HG02623 (cell line): ENCODE measurements around the gene CSE1L.
"Not testable (repeated sequence)": the region's sequence is repeated elsewhere in the genome, so short reads cannot be mapped to it uniquely, and the experiment has no call there.

Experiments
- ATAC-seq: cut with Tn5 transposase; IDR thresholded peaks from one replicate; pipeline ENCODE4 v1.9.1; 2021; ENCODE audit warnings: moderate library complexity; ENCODE audit not compliant: unreplicated experiment

CSE1L gene

GRCh38 chr20:49046087-49046900 is at the start of gene CSE1L:
Gene CSE1L, plus strand, starts transcription at chr20:49046312. Its CDS starts 12,152 bp downstream, at chr20:49058464.
- ATAC-seq: peak; percentile 92

DNA sequence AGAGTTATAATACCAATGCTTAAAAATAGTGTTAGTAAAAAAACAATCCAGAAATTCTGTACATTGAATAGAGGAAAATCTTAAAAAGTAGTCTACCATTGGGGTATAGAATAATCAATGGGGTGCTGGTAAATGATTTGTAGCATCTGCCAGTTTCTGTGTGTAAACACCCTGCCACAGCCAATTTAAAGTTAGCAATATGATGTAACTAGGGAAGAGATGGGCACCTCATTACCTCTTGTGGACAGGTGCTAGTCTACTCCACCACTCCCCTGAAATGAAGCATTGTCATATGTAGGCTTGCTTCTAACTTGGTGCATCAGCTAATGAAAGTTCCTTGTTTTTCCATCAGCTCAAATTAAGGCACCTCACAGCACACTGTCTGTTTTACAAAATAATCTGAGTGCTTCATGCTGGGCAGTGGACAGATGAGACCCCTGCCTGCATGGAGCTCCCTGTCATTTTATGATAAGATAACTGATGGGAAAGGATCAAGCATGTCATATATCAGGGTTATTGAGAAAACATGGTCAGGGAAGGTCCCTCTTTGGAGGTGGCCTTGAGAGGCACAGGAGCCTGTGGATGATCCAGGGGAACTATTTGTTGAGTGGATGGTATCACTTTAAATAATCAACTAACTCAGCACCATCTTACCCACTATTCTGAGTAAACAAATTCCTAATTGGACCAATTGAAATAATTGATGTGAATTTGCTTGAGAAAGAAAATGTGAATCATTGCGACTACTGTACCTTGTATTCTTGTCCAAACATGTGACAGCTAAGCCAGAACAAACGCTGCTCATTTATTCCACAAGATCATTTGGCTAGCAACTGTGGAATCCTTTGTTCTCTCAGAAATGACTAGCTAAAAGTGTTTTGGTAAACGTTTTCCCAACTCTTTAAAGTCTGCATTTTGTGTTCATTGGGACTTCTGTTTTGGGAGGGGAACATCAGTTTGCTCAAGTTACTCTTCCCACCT is 45.9 kb upstream of the CSE1L start:
- no peak for ATAC-seq

DNA sequence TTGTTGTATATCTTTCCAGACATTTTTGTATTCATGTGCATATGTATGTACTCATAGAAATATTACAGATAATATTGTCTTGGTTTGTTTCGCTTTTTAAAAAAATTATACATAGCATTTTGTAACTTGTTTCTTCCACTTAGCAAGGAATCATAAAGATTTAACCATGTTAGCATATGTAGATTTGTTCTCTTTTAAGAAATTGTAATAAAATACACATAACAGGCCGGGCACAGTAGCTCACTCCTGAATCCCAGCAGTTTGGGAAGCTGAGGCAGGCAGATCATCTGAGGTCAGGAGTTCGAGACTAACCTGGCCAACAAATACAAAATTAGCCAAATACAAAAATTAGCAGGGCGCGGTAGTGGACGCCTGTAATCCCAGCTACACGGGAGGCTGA is 44.4 kb upstream of the CSE1L start:
- no peak for ATAC-seq

DNA sequence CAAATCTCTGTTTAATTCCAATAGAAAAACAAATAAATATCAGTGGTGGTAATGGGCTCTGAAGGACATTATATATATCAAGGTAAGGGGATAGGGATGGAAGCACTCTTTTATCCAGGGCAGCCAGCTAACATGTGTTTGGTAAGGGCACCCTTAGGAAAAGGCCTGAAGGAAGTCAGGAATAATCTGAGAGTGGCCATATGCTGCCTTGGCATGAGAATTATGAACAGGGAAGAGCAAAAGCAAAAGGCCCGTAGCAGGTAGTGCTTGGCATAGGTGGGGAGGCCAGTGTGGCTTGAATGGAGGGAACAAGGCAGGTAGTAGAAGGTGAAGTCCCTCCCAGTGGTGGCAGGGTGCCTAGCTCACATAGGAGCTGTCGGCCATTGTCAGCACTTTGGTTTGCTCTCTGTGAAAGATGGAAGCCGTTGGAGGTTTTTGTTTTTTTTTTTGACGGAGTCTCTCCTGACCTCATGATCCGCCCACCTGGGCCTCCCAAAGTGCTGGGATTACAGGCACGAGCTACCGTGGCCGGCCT is 39.6 kb upstream of the CSE1L start:
- no peak for ATAC-seq

- ATAC-seq: no peak
These were observed 36.0 kb upstream of the CSE1L start for GRCh38 chr20:49009899-49010631.

DNA sequence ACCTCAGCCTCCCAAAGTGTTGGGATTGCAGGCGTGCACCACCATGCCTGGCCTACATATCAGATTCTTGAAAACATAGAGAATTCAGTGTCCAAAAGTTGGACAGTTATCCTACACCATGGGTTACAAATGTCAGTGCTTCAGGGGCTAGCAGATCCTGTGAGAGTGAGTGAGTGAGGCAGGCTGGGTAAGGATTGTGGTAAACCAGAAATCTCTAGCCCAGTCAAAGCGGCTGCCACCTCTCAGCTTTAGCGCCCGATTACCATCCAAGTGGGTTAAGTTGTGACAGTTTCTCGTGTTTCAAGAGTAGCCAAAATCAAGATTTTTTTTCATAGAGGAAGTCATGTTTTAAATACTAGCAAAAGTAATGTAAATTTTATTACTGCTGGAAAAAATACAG is 21.9 kb upstream of the CSE1L start:
- no peak for ATAC-seq

- ATAC-seq: not testable (repeated sequence)
These were observed 17.9 kb upstream of the CSE1L start for GRCh38 chr20:49028177-49028576.

DNA sequence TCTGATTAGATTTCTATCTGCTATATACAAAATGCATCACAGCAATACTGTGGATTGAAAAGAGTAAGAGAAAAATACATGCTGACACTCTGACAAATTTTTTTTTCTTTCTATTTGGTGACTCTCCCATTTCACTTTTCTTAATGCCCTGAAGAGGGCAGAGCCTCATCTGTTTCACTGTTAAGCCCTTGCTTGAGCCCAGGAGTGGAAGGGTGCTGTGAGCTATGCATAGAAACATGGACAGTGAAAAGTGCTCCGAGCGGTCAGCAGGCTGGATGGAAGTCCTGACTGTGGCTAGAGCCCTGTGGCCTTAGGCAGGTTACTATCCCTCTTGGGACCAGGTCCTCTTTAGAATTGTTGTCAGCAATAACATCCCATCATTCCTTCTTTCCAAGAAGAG is 17.4 kb upstream of the CSE1L start:
- no peak for ATAC-seq

- no peak for ATAC-seq
These were observed 16.9 kb upstream of the CSE1L start for GRCh38 chr20:49029203-49029602.

- ATAC-seq: no peak
These were observed 15.0 kb upstream of the CSE1L start for GRCh38 chr20:49030954-49031619.

DNA sequence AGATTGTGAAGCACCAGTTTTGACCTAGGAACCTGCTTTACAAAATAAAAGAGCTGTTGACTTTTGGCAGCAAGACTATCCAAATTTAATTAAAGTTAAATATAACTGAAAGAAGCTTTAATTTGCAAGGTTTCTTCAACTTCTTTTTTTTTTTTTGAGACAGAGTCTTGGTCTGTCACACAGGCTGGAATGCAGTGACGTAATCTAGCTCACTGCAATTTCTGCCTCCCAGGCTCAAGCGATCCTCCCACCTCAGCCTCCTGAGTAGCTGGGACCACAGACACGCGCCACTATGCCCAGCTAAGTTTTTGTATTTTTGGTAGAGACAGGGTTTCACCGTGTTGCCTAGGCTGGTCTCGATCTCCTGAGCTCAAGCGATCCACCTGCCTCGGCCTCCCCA is 13.7 kb upstream of the CSE1L start:
- no peak for ATAC-seq

GRCh38 chr20:49034070-49034732 is 11.9 kb upstream of the CSE1L start:
- no peak for ATAC-seq

GRCh38 chr20:49037962-49038387 is 8.1 kb upstream of the CSE1L start:
- ATAC-seq: no peak

DNA sequence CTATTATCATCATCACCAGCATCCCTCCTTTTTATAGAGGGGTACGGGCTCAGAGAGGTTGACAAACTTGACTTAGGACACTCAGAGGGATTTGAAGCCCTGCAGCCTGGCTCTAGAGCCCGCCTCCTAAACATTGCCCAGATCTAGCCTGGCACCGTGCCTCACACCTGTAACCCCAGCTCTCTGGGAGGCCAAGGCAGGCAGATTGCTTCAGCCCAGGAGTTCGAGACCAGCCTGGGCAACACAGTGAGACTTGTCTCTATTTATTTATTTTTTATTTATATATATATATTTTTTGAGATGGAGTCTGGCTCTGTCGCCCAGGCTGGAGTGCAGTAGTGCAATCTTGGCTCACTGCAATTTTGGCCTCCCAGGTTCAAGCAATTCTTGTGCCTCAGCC is 6.3 kb upstream of the CSE1L start:
- no peak for ATAC-seq

DNA sequence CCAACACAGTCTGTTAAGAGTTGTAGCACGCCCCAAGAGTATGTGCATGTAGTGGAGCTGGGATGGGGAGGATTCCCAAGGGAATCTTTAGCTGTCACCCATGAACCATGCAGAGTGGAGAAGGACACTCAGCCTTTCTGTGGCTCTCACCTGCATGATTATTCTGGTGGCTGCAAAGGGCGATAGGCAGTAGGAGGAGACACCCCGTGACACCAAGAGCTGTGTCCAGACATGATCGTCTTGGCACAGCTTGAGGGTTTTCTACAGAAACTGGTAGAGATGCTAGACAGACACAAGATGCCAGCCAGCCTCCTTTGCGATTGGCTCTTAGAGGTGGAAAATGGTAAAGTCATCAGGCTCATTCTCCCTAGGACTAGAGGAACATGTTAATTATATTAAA is 3.1 kb upstream of the CSE1L start:
- ATAC-seq: no peak

GRCh38 chr20:49045440-49046086 is 549 bp upstream of the CSE1L start:
- no peak for ATAC-seq

GRCh38 chr20:49052334-49052733 is 6.2 kb downstream of the CSE1L start:
- no peak for ATAC-seq

DNA sequence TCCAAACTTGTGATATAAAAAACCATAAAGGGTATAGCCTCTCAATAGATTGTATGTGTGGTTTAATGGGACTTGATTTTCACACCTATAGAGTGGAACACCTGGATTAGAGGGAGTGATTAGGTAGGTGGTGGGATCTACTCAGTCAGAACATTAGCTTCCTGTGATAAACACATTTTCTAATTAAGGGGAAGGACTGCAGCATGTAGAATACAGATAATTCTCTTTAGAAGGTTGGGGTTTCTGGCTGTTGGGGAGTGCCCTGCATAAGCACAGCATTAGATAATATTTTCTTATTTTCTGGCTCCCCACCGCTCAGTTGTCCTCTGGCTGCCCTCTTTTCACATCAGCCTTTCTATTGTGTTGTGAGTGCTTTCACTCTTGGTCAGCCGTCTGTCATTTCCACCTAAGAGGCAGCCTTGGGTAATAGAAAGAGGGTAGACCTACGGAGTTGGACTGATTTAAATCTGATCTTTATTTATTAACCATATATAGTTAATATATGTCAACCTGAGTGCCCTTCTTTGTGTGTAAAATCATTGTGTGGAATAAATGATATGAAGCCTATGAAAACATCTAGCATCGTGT is 8.0 kb downstream of the CSE1L start:
- ATAC-seq: no peak

DNA sequence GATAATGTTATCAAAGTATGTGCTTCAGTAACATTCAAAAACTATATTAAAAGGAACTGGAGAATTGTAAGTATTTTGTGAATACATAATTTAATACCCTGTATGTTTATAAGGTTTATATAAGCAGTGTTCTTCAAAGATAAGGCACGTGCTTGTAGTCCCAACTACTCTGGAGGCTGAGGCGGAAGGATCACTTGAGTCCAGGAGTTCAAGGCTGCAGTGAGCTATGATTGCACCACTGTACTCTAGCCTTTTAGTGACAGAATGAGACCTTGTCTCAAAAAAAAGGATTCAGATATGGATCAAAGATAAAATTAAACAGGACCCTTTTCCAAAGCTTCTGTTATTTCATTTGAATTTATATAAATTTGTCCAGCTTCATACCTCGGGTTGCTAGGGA is 17.2 kb downstream of the CSE1L start:
- ATAC-seq: no peak
